Activated CD4-positive, alpha-beta T cell treated with anti-CD3 and anti-CD28 coated beads, Interleukin-2, amount 10 ng/mL, durations not matched to agents 7 days and 5 days (primary cell): Measurements from ENCODE around the gene STON1. TPM values are rescaled to one million over a fixed set of nuclear protein-coding genes. Genes with fewer than 3 reads are reported as not detected.
A peak's percentile ranks its signal among the peaks of the same experiment; 100 is the strongest.
"Not testable (repeated sequence)": the region's sequence is repeated elsewhere in the genome, so short reads cannot be mapped to it uniquely, and the experiment has no call there.

Source experiments
- CTCF ChIA-PET: fragments of 350-600 bp; sonication (Branson Sonifier 250); formaldehyde crosslinking; loops from one replicate; lab custom pipeline; 2021; ENCODE audit warnings: antibody characterized with exemption; lab: Charles Lee
- POLR2A ChIA-PET: fragments of 350-600 bp; sonication (Branson Sonifier 250); formaldehyde crosslinking; loops from one replicate; lab custom pipeline; 2021; ENCODE audit warnings: antibody characterized with exemption; lab: Charles Lee
- DNase-seq: peaks from one replicate; pipeline ENCODE4 v3.0.0-alpha.2; 2020
- H3K27ac Mint-ChIP-seq: one replicate; pipeline ENCODE4 v1.8.0; 2021; ENCODE audit warnings: mild to moderate bottlenecking, moderate library complexity, mixed read lengths
- H3K27me3 Mint-ChIP-seq: one replicate; pipeline ENCODE4 v1.8.0; 2021; ENCODE audit warnings: mixed read lengths
- H3K36me3 Mint-ChIP-seq: one replicate; pipeline ENCODE4 v1.8.0; 2021; ENCODE audit warnings: low read depth, mixed read lengths
- H3K4me1 Mint-ChIP-seq: one replicate; pipeline ENCODE4 v1.8.0; 2021; ENCODE audit warnings: mixed read lengths
- H3K4me3 Mint-ChIP-seq: one replicate; pipeline ENCODE4 v1.8.0; 2021; ENCODE audit warnings: mild to moderate bottlenecking, moderate library complexity, mixed read lengths
- H3K9me3 Mint-ChIP-seq: one replicate; pipeline ENCODE4 v1.8.0; 2021; ENCODE audit warnings: mixed read lengths
- total RNA-seq, 2 experiments: library from RNA; stranded (reverse); gene quantifications; one replicate each; pipeline ENCODE4 v1.2.3, GENCODE V29; 2021

The STON1 gene
- total RNA-seq, 2 experiments from 2014 or later, result 1.9 to 2.1 TPM

- Mint-ChIP-seq H3K4me1 (peaks cover 16% of the 10 kb centered on the region), H3K27ac (no peak overlapping the region), H3K9me3 (no peaks in the 10 kb centered on the region), H3K27me3 (peaks cover 14% of the 10 kb centered on the region), H3K4me3 (peak overlapping the region; percentile 74), H3K36me3 (peaks cover 2% of the 10 kb centered on the region)
- ChIA-PET CTCF (interaction anchor here (0.9 to 1.0 kb wide), 2 partner anchors 9 to 13 kb away, joined by 3 to 4 read pairs; no protein-coding TSS in a partner anchor), POLR2A (no interaction called here)
- no peak for DNase-seq
These were observed 1.2 kb downstream of the STON1 start for GRCh38 chr2:48531141-48531648.

- POLR2A ChIA-PET, result no interaction called here
- Mint-ChIP-seq H3K27ac (no peak overlapping the region), H3K36me3 (peaks cover 2% of the 10 kb centered on the region), H3K27me3 (peaks cover 14% of the 10 kb centered on the region), H3K4me3 (no peak overlapping the region), H3K4me1 (peaks cover 16% of the 10 kb centered on the region), H3K9me3 (no peaks in the 10 kb centered on the region)
- CTCF ChIA-PET, result interaction anchor here (0.6 kb wide), 1 partner anchor 692 kb away, joined by 3 read pairs; no protein-coding TSS in a partner anchor
- no peak for DNase-seq
These were observed 2.2 kb downstream of the STON1 start for GRCh38 chr2:48532174-48532573.

- CTCF ChIA-PET, result interaction anchor here (0.6 kb wide), 1 partner anchor 692 kb away, joined by 3 read pairs; no protein-coding TSS in a partner anchor
- no peak for DNase-seq
- Mint-ChIP-seq H3K27ac (no peak overlapping the region), H3K4me1 (peaks cover 16% of the 10 kb centered on the region), H3K4me3 (no peak overlapping the region), H3K27me3 (peaks cover 14% of the 10 kb centered on the region), H3K36me3 (peaks cover 2% of the 10 kb centered on the region), H3K9me3 (no peaks in the 10 kb centered on the region)
- POLR2A ChIA-PET, result no interaction called here
These were observed 2.9 kb downstream of the STON1 start for GRCh38 chr2:48532824-48533223.

- H3K4me3 Mint-ChIP-seq, result no peak overlapping the region
- no peaks in the 10 kb centered on the region for H3K9me3 Mint-ChIP-seq
- H3K36me3 Mint-ChIP-seq, result no peaks in the 10 kb centered on the region
- H3K27me3 Mint-ChIP-seq, result peaks cover 12% of the 10 kb centered on the region
- H3K27ac Mint-ChIP-seq, result no peak overlapping the region
- CTCF ChIA-PET, result interaction anchor here (0.5 to 1.0 kb wide), 2 partner anchors 12 to 913 kb away, joined by 3 to 4 read pairs; no protein-coding TSS in a partner anchor
- POLR2A ChIA-PET, result no interaction called here
- DNase-seq, result no peak
- peaks cover 8% of the 10 kb centered on the region for H3K4me1 Mint-ChIP-seq
These were observed 4.8 kb downstream of the STON1 start for GRCh38 chr2:48534781-48535180.

GRCh38 chr2:48540237-48540935, 10.4 kb downstream of the STON1 start:
- ChIA-PET POLR2A (no interaction called here), CTCF (interaction anchor here (1.2 kb wide), 1 partner anchor 9 kb away, joined by 4 read pairs; no protein-coding TSS in a partner anchor)
- Mint-ChIP-seq H3K4me3 (no peak overlapping the region), H3K27me3 (no peaks in the 10 kb centered on the region), H3K9me3 (no peaks in the 10 kb centered on the region), H3K27ac (no peak overlapping the region), H3K4me1 (no peaks in the 10 kb centered on the region), H3K36me3 (no peaks in the 10 kb centered on the region)
- no peak for DNase-seq

GRCh38 chr2:48541666-48542389, 11.9 kb downstream of the STON1 start:
- Mint-ChIP-seq H3K27me3 (no peaks in the 10 kb centered on the region), H3K4me3 (no peak overlapping the region), H3K4me1 (no peaks in the 10 kb centered on the region), H3K9me3 (no peaks in the 10 kb centered on the region), H3K27ac (no peak overlapping the region), H3K36me3 (no peaks in the 10 kb centered on the region)
- no peak for DNase-seq
- ChIA-PET CTCF (interaction anchor here (0.6 kb wide), 1 partner anchor 505 kb away, joined by 3 read pairs; no protein-coding TSS in a partner anchor), POLR2A (no interaction called here)

- DNase-seq, result no peak
- no peaks in the 10 kb centered on the region for H3K4me1 Mint-ChIP-seq
- no peaks in the 10 kb centered on the region for H3K9me3 Mint-ChIP-seq
- no peak overlapping the region for H3K27ac Mint-ChIP-seq
- ChIA-PET POLR2A (no interaction called here), CTCF (interaction anchor here (1.1 kb wide), 1 partner anchor 13 kb away, joined by 3 read pairs; no protein-coding TSS in a partner anchor)
- no peak overlapping the region for H3K4me3 Mint-ChIP-seq
- no peaks in the 10 kb centered on the region for H3K36me3 Mint-ChIP-seq
- no peaks in the 10 kb centered on the region for H3K27me3 Mint-ChIP-seq
These were observed 13.9 kb downstream of the STON1 start for GRCh38 chr2:48543895-48544294.

- H3K36me3 Mint-ChIP-seq, result no peaks in the 10 kb centered on the region
- no peaks in the 10 kb centered on the region for H3K4me1 Mint-ChIP-seq
- CTCF ChIA-PET, result no interaction called here
- H3K27me3 Mint-ChIP-seq, result no peaks in the 10 kb centered on the region
- no peak overlapping the region for H3K27ac Mint-ChIP-seq
- H3K4me3 Mint-ChIP-seq, result no peak overlapping the region
- POLR2A ChIA-PET, result no interaction called here
- no peaks in the 10 kb centered on the region for H3K9me3 Mint-ChIP-seq
- no peak for DNase-seq
These were observed 15.3 kb downstream of the STON1 start for GRCh38 chr2:48545244-48545643.

GRCh38 chr2:48548840-48549239, 18.9 kb downstream of the STON1 start:
- Mint-ChIP-seq H3K36me3 (no peaks in the 10 kb centered on the region), H3K4me3 (no peak overlapping the region), H3K27me3 (no peaks in the 10 kb centered on the region), H3K27ac (no peak overlapping the region), H3K9me3 (no peaks in the 10 kb centered on the region), H3K4me1 (no peaks in the 10 kb centered on the region)
- ChIA-PET CTCF (no interaction called here), POLR2A (no interaction called here)
- no peak for DNase-seq

- Mint-ChIP-seq H3K4me3 (no peak overlapping the region), H3K36me3 (no peaks in the 10 kb centered on the region), H3K27me3 (no peaks in the 10 kb centered on the region), H3K9me3 (no peaks in the 10 kb centered on the region), H3K27ac (no peak overlapping the region), H3K4me1 (no peaks in the 10 kb centered on the region)
- DNase-seq, result no peak
- ChIA-PET CTCF (no interaction called here), POLR2A (no interaction called here)
These were observed 20.0 kb downstream of the STON1 start for GRCh38 chr2:48549972-48550371.

GRCh38 chr2:48551548-48551947, 21.6 kb downstream of the STON1 start:
- DNase-seq, result no peak
- no peaks in the 10 kb centered on the region for H3K9me3 Mint-ChIP-seq
- no peak overlapping the region for H3K4me3 Mint-ChIP-seq
- no peaks in the 10 kb centered on the region for H3K27me3 Mint-ChIP-seq
- no peaks in the 10 kb centered on the region for H3K4me1 Mint-ChIP-seq
- ChIA-PET CTCF (no interaction called here), POLR2A (no interaction called here)
- H3K27ac Mint-ChIP-seq, result no peak overlapping the region
- H3K36me3 Mint-ChIP-seq, result no peaks in the 10 kb centered on the region

GRCh38 chr2:48555071-48555470, 25.1 kb downstream of the STON1 start:
- DNase-seq, H3K36me3 Mint-ChIP-seq, H3K27ac Mint-ChIP-seq, H3K27me3 Mint-ChIP-seq, H3K9me3 Mint-ChIP-seq, CTCF ChIA-PET, H3K4me1 Mint-ChIP-seq, H3K4me3 Mint-ChIP-seq, POLR2A ChIA-PET: not testable (repeated sequence)

GRCh38 chr2:48558456-48558855, 28.5 kb downstream of the STON1 start:
- H3K27me3 Mint-ChIP-seq, result no peaks in the 10 kb centered on the region
- H3K4me3 Mint-ChIP-seq, result no peak overlapping the region
- CTCF ChIA-PET, result no interaction called here
- POLR2A ChIA-PET, result no interaction called here
- no peak overlapping the region for H3K27ac Mint-ChIP-seq
- no peaks in the 10 kb centered on the region for H3K9me3 Mint-ChIP-seq
- no peaks in the 10 kb centered on the region for H3K4me1 Mint-ChIP-seq
- no peaks in the 10 kb centered on the region for H3K36me3 Mint-ChIP-seq
- DNase-seq, result no peak
